ENCODE measurements around the gene CNTN1.
"Not testable (repeated sequence)": the region's sequence is repeated elsewhere in the genome, so short reads cannot be mapped to it uniquely, and the experiment has no call there.

The CNTN1 gene

GRCh38 chr12:41061192-41061591, 369.0 kb downstream of the CNTN1 start:
- H3K9ac ChIP-seq (ENCODE audit: low read length in 5 of 5), result no peak overlapping the region
- no peak overlapping the region for H3K4me3 ChIP-seq (ENCODE audit: low read depth in 1 of 5, low read length in 5 of 5)
- no peaks in the 10 kb centered on the region for H3K36me3 ChIP-seq (ENCODE audit: control insufficient read depth in 5 of 5, insufficient read depth in 5 of 5, low read length in 5 of 5)
- peaks cover 0 to 1% (median 0%) of the 10 kb centered on the region in 5 donors for H3K4me1 ChIP-seq (ENCODE audit: control insufficient read depth in 5 of 5, insufficient read depth in 5 of 5, low read length in 5 of 5)
- no peak overlapping the region for H3K27ac ChIP-seq (ENCODE audit: low read depth, low read length)
- no peaks in the 10 kb centered on the region for H3K9me3 ChIP-seq (ENCODE audit: control insufficient read depth in 5 of 5, low read length in 5 of 5)
- H3K27me3 ChIP-seq (ENCODE audit: control insufficient read depth in 5 of 5, insufficient read depth in 4 of 5, low read length in 5 of 5), result no peaks in the 10 kb centered on the region

GRCh38 chr12:41064411-41064810, 372.2 kb downstream of the CNTN1 start:
- H3K4me1 ChIP-seq (ENCODE audit: control insufficient read depth in 5 of 5, insufficient read depth in 5 of 5, low read length in 5 of 5), result peaks cover 0 to 1% (median 0%) of the 10 kb centered on the region in 5 donors
- H3K27ac ChIP-seq (ENCODE audit: low read depth, low read length), result no peak overlapping the region
- no peak overlapping the region for H3K9ac ChIP-seq (ENCODE audit: low read length in 5 of 5)
- no peaks in the 10 kb centered on the region for H3K27me3 ChIP-seq (ENCODE audit: control insufficient read depth in 5 of 5, insufficient read depth in 4 of 5, low read length in 5 of 5)
- no peak overlapping the region for H3K4me3 ChIP-seq (ENCODE audit: low read depth in 1 of 5, low read length in 5 of 5)
- no peaks in the 10 kb centered on the region for H3K36me3 ChIP-seq (ENCODE audit: control insufficient read depth in 5 of 5, insufficient read depth in 5 of 5, low read length in 5 of 5)
- no peaks in the 10 kb centered on the region for H3K9me3 ChIP-seq (ENCODE audit: control insufficient read depth in 5 of 5, low read length in 5 of 5)

- H3K27me3 ChIP-seq (ENCODE audit: control insufficient read depth in 5 of 5, insufficient read depth in 4 of 5, low read length in 5 of 5), result no peaks in the 10 kb centered on the region
- peaks cover 0 to 1% (median 0%) of the 10 kb centered on the region in 5 donors for H3K4me1 ChIP-seq (ENCODE audit: control insufficient read depth in 5 of 5, insufficient read depth in 5 of 5, low read length in 5 of 5)
- no peak overlapping the region for H3K4me3 ChIP-seq (ENCODE audit: low read depth in 1 of 5, low read length in 5 of 5)
- H3K9me3 ChIP-seq (ENCODE audit: control insufficient read depth in 5 of 5, low read length in 5 of 5), result no peaks in the 10 kb centered on the region
- H3K27ac ChIP-seq (ENCODE audit: low read depth, low read length), result no peak overlapping the region
- H3K9ac ChIP-seq (ENCODE audit: low read length in 5 of 5), result no peak overlapping the region
- no peaks in the 10 kb centered on the region for H3K36me3 ChIP-seq (ENCODE audit: control insufficient read depth in 5 of 5, insufficient read depth in 5 of 5, low read length in 5 of 5)
These were observed 375.9 kb downstream of the CNTN1 start for GRCh38 chr12:41067941-41068645.

GRCh38 chr12:41073633-41074472, 381.6 kb downstream of the CNTN1 start:
- Histone ChIP-seq H3K9me3 (ENCODE audit: control insufficient read depth in 5 of 5, low read length in 5 of 5) (peaks cover 0 to 5% (median 0%) of the 10 kb centered on the region in 5 donors), H3K27me3 (ENCODE audit: control insufficient read depth in 5 of 5, insufficient read depth in 4 of 5, low read length in 5 of 5) (no peaks in the 10 kb centered on the region), H3K4me3 (ENCODE audit: low read depth in 1 of 5, low read length in 5 of 5) (no peak overlapping the region), H3K4me1 (ENCODE audit: control insufficient read depth in 5 of 5, insufficient read depth in 5 of 5, low read length in 5 of 5) (no peaks in the 10 kb centered on the region), H3K9ac (ENCODE audit: low read length in 5 of 5) (no peak overlapping the region), H3K27ac (ENCODE audit: low read depth, low read length) (no peak overlapping the region), H3K36me3 (ENCODE audit: control insufficient read depth in 5 of 5, insufficient read depth in 5 of 5, low read length in 5 of 5) (no peaks in the 10 kb centered on the region)

- Histone ChIP-seq H3K9ac (ENCODE audit: low read length in 5 of 5) (no peak overlapping the region), H3K9me3 (ENCODE audit: control insufficient read depth in 5 of 5, low read length in 5 of 5) (peaks cover 0 to 5% (median 0%) of the 10 kb centered on the region in 5 donors), H3K36me3 (ENCODE audit: control insufficient read depth in 5 of 5, insufficient read depth in 5 of 5, low read length in 5 of 5) (no peaks in the 10 kb centered on the region), H3K27ac (ENCODE audit: low read depth, low read length) (no peak overlapping the region), H3K4me1 (ENCODE audit: control insufficient read depth in 5 of 5, insufficient read depth in 5 of 5, low read length in 5 of 5) (no peaks in the 10 kb centered on the region), H3K4me3 (ENCODE audit: low read depth in 1 of 5, low read length in 5 of 5) (no peak overlapping the region), H3K27me3 (ENCODE audit: control insufficient read depth in 5 of 5, insufficient read depth in 4 of 5, low read length in 5 of 5) (no peaks in the 10 kb centered on the region)
These were observed 382.2 kb downstream of the CNTN1 start for GRCh38 chr12:41074473-41074769.

GRCh38 chr12:41076114-41076513, 383.9 kb downstream of the CNTN1 start:
- peaks cover 2 to 12% (median 10%) of the 10 kb centered on the region in 5 donors for H3K9me3 ChIP-seq (ENCODE audit: control insufficient read depth in 5 of 5, low read length in 5 of 5)
- no peaks in the 10 kb centered on the region for H3K27me3 ChIP-seq (ENCODE audit: control insufficient read depth in 5 of 5, insufficient read depth in 4 of 5, low read length in 5 of 5)
- no peaks in the 10 kb centered on the region for H3K36me3 ChIP-seq (ENCODE audit: control insufficient read depth in 5 of 5, insufficient read depth in 5 of 5, low read length in 5 of 5)
- no peak overlapping the region for H3K9ac ChIP-seq (ENCODE audit: low read length in 5 of 5)
- no peak overlapping the region for H3K4me3 ChIP-seq (ENCODE audit: low read depth in 1 of 5, low read length in 5 of 5)
- no peak overlapping the region for H3K27ac ChIP-seq (ENCODE audit: low read depth, low read length)
- no peaks in the 10 kb centered on the region for H3K4me1 ChIP-seq (ENCODE audit: control insufficient read depth in 5 of 5, insufficient read depth in 5 of 5, low read length in 5 of 5)

- peaks cover 2 to 12% (median 8%) of the 10 kb centered on the region in 5 donors for H3K9me3 ChIP-seq (ENCODE audit: control insufficient read depth in 5 of 5, low read length in 5 of 5)
- not testable (repeated sequence) for H3K9ac ChIP-seq (ENCODE audit: low read length in 5 of 5); H3K4me1 ChIP-seq (ENCODE audit: control insufficient read depth in 5 of 5, insufficient read depth in 5 of 5, low read length in 5 of 5); H3K27ac ChIP-seq (ENCODE audit: low read depth, low read length); H3K4me3 ChIP-seq (ENCODE audit: low read depth in 1 of 5, low read length in 5 of 5); H3K27me3 ChIP-seq (ENCODE audit: control insufficient read depth in 5 of 5, insufficient read depth in 4 of 5, low read length in 5 of 5); H3K36me3 ChIP-seq (ENCODE audit: control insufficient read depth in 5 of 5, insufficient read depth in 5 of 5, low read length in 5 of 5)
These were observed 389.0 kb downstream of the CNTN1 start for GRCh38 chr12:41081241-41081640.

- Histone ChIP-seq H3K27me3 (ENCODE audit: control insufficient read depth in 5 of 5, insufficient read depth in 4 of 5, low read length in 5 of 5) (no peaks in the 10 kb centered on the region), H3K9me3 (ENCODE audit: control insufficient read depth in 5 of 5, low read length in 5 of 5) (peaks cover 0 to 4% (median 0%) of the 10 kb centered on the region in 5 donors), H3K36me3 (ENCODE audit: control insufficient read depth in 5 of 5, insufficient read depth in 5 of 5, low read length in 5 of 5) (no peaks in the 10 kb centered on the region), H3K9ac (ENCODE audit: low read length in 5 of 5) (no peak overlapping the region), H3K4me1 (ENCODE audit: control insufficient read depth in 5 of 5, insufficient read depth in 5 of 5, low read length in 5 of 5) (no peaks in the 10 kb centered on the region), H3K27ac (ENCODE audit: low read depth, low read length) (no peak overlapping the region), H3K4me3 (ENCODE audit: low read depth in 1 of 5, low read length in 5 of 5) (no peak overlapping the region)
These were observed 397.2 kb downstream of the CNTN1 start for GRCh38 chr12:41089438-41089837.

GRCh38 chr12:41092115-41092514, 399.9 kb downstream of the CNTN1 start:
- Histone ChIP-seq H3K9ac (ENCODE audit: low read length in 5 of 5) (no peak overlapping the region), H3K27me3 (ENCODE audit: control insufficient read depth in 5 of 5, insufficient read depth in 4 of 5, low read length in 5 of 5) (no peaks in the 10 kb centered on the region), H3K9me3 (ENCODE audit: control insufficient read depth in 5 of 5, low read length in 5 of 5) (peaks cover 0 to 4% (median 0%) of the 10 kb centered on the region in 5 donors), H3K27ac (ENCODE audit: low read depth, low read length) (no peak overlapping the region), H3K36me3 (ENCODE audit: control insufficient read depth in 5 of 5, insufficient read depth in 5 of 5, low read length in 5 of 5) (no peaks in the 10 kb centered on the region), H3K4me3 (ENCODE audit: low read depth in 1 of 5, low read length in 5 of 5) (no peak overlapping the region), H3K4me1 (ENCODE audit: control insufficient read depth in 5 of 5, insufficient read depth in 5 of 5, low read length in 5 of 5) (no peaks in the 10 kb centered on the region)

GRCh38 chr12:41096797-41097196, 404.6 kb downstream of the CNTN1 start:
- no peaks in the 10 kb centered on the region for H3K36me3 ChIP-seq (ENCODE audit: control insufficient read depth in 5 of 5, insufficient read depth in 5 of 5, low read length in 5 of 5)
- H3K9ac ChIP-seq (ENCODE audit: low read length in 5 of 5), result no peak overlapping the region
- no peak overlapping the region for H3K4me3 ChIP-seq (ENCODE audit: low read depth in 1 of 5, low read length in 5 of 5)
- no peaks in the 10 kb centered on the region for H3K4me1 ChIP-seq (ENCODE audit: control insufficient read depth in 5 of 5, insufficient read depth in 5 of 5, low read length in 5 of 5)
- H3K27ac ChIP-seq (ENCODE audit: low read depth, low read length), result no peak overlapping the region
- peaks cover 0 to 4% (median 0%) of the 10 kb centered on the region in 5 donors for H3K9me3 ChIP-seq (ENCODE audit: control insufficient read depth in 5 of 5, low read length in 5 of 5)
- no peaks in the 10 kb centered on the region for H3K27me3 ChIP-seq (ENCODE audit: control insufficient read depth in 5 of 5, insufficient read depth in 4 of 5, low read length in 5 of 5)
